Left hindlimb (tissue), 1 donor: ENCODE measurements around the gene CRB1.

Experiments
- DNase-seq: peaks from one replicate; pipeline ENCODE4 v3.0.0-alpha.2; 2018

The CRB1 gene

DNA sequence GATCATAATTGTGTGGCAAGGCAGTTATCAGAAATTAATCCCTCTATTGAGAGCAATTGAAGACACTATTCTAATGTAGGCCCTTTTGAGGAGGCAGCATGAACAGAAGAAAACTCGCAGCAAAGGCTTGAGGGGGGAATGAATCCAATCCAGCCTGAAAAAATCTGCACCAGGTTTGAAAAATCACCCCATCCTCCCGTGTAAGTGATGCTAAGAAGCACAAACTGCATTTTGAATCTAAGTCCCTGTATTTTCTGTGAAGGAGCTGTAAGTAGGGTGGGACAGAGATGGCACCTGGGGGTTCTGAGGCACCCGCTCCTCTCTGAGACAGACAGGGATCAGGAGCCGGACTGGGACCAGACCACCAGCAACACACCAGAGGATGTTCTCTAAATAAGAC, at the start of gene CRB1:
TSS of gene CRB1 (plus strand) at position 241 of the 400 bp plus-strand sequence. CDS start 161 bp downstream, outside the sequence.
- DNase-seq = no peak

GRCh38 chr1:197218857-197219256, 49.2 kb upstream of the CRB1 start:
- no peak for DNase-seq

DNA sequence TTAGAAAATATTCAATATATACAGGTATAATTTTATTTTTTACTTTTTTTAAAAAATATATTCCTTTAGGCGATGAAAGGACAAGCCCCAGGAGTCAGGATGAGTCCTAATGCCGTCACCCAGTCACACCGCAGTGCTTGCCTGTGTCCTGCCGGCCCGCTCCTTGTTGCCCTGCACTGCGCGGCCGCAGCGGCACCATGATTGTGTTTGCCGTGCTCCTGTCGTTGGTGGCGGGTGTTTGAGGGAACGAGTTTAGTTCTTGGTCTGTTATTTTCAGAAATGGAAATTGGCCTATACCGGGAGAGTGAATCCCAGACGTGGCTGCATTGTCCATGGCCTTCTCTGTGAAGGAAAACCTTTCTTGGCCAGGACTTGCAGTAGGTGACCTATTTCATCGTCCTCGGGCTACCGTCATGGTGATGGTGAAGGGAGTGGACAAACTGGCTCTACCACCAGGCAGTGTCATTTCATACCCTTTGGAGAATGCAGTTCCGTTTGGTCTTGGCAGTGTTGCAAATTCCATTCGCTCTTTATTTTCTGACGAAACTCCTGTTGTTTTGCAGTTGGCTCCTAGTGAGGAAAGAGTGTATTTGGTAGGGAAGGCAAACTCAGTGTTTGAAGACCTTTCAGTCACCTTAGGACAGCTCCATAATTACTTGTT, 45.9 kb upstream of the CRB1 start:
- DNase-seq = no peak

DNA sequence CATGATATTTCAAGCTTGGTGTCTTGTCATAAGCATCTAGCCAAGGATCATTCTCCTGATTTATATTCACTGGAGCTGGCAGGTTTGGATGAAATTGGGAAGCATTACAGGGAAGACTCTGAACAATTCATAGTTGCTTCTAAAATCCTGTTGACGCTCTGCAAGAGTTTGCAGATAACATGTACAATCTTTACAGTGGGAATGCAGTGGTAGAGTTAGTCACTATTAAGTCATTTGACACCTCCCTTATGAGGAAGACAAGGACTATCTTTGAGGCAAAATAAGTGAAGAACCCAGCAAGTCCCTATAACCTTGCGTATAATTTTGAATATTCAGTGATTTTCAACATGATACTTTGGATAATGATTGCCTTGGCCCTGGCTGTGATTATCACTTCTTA, 45.3 kb upstream of the CRB1 start:
- no peak for DNase-seq

- no peak for DNase-seq
Measured at GRCh38 chr1:197224160-197224559, 43.9 kb upstream of the CRB1 start.

GRCh38 chr1:197225611-197226010, 42.4 kb upstream of the CRB1 start:
- DNase-seq = no peak

DNA sequence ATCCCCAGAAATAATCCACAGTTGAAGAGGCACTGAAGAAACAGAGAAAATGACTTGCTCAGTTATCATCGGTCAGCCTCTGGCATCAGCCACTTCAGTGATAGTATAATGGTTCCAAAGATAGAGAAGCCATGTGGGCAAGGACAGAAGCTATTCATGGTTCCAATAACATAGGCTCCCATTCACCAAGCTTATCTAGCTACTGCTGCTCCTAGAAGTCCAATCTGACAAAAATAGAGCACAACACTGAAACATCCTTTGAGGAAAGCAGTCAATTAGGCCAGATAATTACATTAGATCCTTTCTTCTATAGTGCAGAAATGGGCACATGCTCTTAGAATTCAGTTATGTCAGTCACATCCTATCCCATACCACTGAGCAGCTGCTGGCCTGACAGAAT, 33.5 kb upstream of the CRB1 start:
- no peak for DNase-seq

DNA sequence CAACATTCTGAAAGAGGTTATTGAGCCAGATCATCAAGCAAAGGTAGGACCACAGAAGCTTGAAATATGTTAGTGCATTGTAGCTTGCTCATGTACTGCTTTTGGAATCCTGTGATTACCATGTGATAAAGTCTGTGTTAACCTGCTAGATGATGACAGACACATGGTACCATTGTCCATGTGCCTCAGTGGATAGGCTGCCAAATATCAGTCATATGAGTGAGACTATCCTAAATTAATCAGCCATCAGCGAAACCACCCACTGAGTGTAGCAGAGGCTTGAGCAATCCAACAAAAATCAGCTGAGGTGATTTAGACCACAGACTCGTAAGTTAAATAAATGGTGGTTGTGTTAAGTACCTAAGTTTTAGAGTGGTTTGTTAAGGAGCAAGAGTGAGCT, 32.7 kb upstream of the CRB1 start:
- no peak for DNase-seq

DNA sequence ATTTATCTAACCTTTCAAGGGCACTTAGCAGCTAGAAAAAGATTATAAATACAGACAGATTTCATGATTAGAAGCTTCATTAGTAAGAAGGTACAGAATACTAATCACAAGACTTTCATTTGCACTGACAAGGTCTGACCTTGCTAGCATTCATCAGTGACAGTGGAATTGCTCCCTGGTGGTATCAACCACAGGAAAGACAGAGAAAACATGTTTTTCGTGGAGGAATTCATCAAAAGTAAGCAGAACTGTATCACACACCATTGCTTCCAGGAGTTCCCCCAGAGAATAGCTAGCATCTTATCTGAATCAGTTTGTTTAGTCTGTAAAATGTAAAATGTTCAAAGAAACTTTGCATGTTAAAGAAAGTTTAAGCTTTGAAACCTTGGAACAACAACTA, 20.6 kb upstream of the CRB1 start:
- no peak for DNase-seq

- DNase-seq = no peak
Measured at GRCh38 chr1:197249324-197249723, 18.7 kb upstream of the CRB1 start.

- DNase-seq = no peak
Measured at GRCh38 chr1:197250616-197251015, 17.4 kb upstream of the CRB1 start.

DNA sequence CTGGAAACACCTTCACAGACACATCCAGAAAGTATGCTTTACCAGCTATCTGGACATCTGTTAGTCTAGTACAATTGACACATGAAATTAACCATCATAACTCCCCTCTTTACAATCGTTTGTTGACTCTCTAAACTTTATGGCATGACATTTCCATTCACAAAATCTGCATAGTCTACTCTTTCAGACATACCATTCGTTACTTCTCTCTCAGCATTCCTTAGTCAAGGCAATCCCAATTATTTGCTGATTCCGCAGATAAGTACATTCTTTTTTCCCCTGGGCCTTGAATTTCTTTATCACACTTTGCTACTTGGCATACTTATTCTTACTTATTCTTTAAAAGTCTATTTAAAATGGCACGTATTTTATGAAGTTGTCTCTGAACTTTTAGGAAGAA, 15.1 kb upstream of the CRB1 start:
- no peak for DNase-seq

DNA sequence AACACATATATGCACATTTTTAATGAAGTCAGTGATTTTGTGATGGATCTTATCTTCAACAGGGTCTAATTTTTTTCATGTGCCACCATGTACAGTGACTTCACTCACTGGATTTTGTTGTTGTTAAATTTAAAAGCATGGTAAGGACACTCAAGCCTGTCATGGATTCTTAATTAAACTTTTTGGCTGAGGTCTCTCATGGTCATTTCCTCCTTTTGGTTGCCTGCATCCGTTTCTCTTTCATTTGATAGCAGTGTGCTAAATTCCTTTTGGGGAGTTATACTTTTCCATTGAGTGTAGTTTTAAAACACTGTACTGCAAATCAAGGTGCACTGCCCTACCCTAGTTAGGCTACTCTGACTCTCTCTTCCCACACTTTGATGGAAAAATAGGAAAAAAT, 13.2 kb upstream of the CRB1 start:
- DNase-seq = no peak

DNA sequence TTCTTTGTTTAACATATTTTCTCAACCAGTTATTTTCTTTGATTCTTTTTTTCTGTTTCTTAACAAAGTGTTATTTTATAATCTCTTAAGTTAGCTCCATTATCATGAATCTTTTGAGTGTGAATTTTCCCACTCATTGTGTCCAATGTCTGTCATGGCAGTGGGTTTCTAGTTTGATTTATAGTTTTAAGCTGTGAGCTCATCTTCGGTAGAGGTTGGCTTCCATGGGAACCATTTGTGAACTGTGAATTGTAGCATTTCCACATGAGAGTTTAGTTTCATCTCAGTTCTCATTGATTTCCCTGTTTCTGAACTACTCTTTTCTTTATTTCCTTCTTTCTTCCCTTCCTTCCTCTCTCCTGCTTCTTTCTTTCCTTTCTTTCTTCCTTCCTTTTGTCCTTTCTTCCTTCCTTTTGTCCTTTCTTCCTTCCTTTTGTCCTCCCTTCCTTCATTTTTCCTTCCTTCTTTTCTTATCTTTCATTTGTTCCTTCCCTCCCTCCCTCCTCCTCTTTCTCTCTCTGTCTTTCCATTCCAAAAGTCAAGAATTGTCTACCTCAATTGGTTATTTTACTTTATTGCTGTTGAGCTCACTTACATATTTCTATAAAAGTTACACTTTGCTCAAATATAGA, 3.0 kb upstream of the CRB1 start:
- DNase-seq = no peak

DNA sequence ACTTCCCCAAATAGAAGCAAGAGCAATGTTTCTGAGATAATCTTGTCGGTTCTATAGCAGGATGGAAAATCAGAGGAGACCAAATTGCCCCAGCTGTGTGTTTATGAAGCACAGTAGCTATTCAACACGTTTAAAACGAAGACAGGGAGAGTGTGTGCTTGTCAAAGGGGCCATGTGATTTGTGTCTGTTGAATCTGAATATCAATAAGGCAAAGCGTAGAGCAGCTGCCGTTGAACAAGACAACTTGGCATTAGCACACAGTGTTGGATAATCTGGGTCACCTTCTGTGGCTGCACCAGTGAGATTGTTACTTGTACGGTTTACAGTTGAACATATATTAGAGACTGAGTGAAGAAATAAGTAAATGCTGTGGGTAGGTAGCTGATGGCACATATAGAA, 1.0 kb downstream of the CRB1 start:
- no peak for DNase-seq

DNA sequence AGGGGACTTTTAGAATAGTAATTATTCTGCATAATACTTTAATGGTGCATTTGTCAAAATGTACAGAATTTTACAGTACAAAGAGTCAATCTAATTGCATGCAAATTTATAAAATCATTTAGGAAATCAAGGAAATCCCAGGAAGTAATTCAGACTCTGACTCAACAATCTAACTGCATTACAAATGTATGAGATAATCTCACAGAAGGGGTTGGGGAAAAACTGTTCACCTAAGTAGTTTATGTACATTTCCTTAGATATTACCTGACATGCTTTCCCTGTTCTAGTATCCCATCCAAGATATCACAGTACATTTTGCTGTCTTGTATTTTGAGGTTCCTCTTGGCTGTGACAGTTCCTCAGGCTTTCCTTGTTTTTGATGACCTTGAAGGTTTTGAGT, 4.7 kb downstream of the CRB1 start:
- DNase-seq = no peak

GRCh38 chr1:197277166-197277565, 9.1 kb downstream of the CRB1 start:
- no peak for DNase-seq

GRCh38 chr1:197284325-197284724, 16.3 kb downstream of the CRB1 start:
- no peak for DNase-seq

DNA sequence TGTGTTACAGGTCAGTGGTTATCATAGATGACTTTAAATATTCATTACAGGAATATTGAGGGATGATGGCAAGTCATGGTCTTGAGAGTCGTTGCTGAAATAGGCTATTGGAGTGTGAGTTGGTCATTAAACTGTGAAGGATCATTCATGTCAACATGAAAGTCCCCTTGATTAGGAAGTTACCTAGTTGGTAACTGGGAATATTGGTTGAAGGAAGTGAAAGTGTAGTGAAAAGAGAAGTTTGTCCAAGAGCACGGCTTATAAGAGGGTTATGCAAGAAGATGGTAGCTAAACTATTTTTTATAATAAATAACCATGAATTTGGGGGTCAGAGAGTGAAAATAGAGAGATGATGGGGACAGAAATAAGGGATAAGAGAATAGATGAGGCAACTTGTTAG, 16.9 kb downstream of the CRB1 start:
- no peak for DNase-seq

GRCh38 chr1:197285526-197286205, 17.6 kb downstream of the CRB1 start:
- no peak for DNase-seq

GRCh38 chr1:197286634-197287033, 18.6 kb downstream of the CRB1 start:
- no peak for DNase-seq

DNA sequence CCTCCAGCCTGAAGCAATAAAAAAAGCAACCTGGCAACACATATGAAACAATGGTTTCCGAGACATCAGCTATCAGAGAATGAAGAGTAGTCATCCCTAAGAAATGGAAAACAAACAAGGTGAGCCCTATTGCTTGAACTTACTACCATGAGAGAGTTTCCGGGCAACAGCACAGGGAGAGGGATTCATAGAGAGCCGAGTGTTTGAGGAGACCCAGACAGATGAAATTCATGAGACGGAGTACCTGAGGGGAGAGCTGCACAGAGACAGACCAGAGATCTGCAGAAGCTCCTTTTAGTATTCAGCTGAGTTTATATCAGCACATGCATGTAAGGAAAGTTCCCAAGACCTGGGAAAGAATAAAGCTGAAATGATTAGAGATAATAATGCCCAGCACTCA, 19.8 kb downstream of the CRB1 start:
- DNase-seq = no peak

DNA sequence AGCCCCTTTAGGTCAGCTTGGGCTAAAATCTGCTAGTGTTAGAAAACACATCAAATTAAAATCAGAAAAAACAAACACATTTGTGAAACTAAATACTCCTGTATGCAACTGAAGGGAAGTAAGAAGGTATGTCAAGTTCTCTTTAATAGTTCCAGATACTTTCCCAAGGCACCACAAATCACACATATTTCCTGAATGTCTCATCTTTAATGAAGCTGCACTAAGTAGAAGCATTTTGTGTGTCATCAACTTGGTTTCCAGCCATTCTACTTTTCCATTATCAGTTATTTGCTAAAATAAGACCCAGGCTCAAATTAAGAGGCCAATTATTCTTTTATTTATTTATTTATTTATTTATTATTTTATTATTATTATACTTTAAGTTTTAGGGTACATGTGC, 34.7 kb downstream of the CRB1 start:
- DNase-seq = no peak

- no peak for DNase-seq
Measured at GRCh38 chr1:197303463-197303862, 35.4 kb downstream of the CRB1 start.
